ENCODE results near the gene TPM2.
"Not testable (repeated sequence)": the region's sequence is repeated elsewhere in the genome, so short reads cannot be mapped to it uniquely, and the experiment has no call there.

TPM2 gene

GRCh38 chr9:35656348-35656747 is 33.4 kb downstream of the TPM2 start:
- DNase-seq (ENCODE audit: low read depth, low spot score) = no peak

GRCh38 chr9:35653611-35654010 is 36.1 kb downstream of the TPM2 start:
- DNase-seq (ENCODE audit: low read depth, low spot score) = no peak

GRCh38 chr9:35652829-35653209 is 36.9 kb downstream of the TPM2 start:
- no peak for DNase-seq (ENCODE audit: low read depth, low spot score)

- DNase-seq (ENCODE audit: low read depth, low spot score) = no peak
Measured at GRCh38 chr9:35651956-35652828, 37.5 kb downstream of the TPM2 start.

GRCh38 chr9:35650341-35651158 is 39.2 kb downstream of the TPM2 start, which contains the start of gene SIT1:
SIT1 (minus strand) TSS chr9:35650931; CDS start chr9:35650853, 78 bp downstream.
- no peak for DNase-seq (ENCODE audit: low read depth, low spot score)

GRCh38 chr9:35649431-35650340 is 40.0 kb downstream of the TPM2 start:
- DNase-seq (ENCODE audit: low read depth, low spot score) = no peak

GRCh38 chr9:35646533-35647265 is 43.0 kb downstream of the TPM2 start:
- DNase-seq (ENCODE audit: low read depth, low spot score) = peak; percentile 83

- DNase-seq (ENCODE audit: low read depth, low spot score) = no peak
Measured at GRCh38 chr9:35646153-35646532, 43.6 kb downstream of the TPM2 start.

- not testable (repeated sequence) for DNase-seq (ENCODE audit: low read depth, low spot score)
Measured at GRCh38 chr9:35645736-35646135, 44.0 kb downstream of the TPM2 start.

GRCh38 chr9:35643046-35643445 is 46.7 kb downstream of the TPM2 start:
- no peak for DNase-seq (ENCODE audit: low read depth, low spot score)

- not testable (repeated sequence) for DNase-seq (ENCODE audit: low read depth, low spot score)
Measured at GRCh38 chr9:35641478-35641877, 48.2 kb downstream of the TPM2 start.

GRCh38 chr9:35640431-35640830 is 49.3 kb downstream of the TPM2 start:
- not testable (repeated sequence) for DNase-seq (ENCODE audit: low read depth, low spot score)

GRCh38 chr9:35639631-35640030 is 50.1 kb downstream of the TPM2 start:
- no peak for DNase-seq (ENCODE audit: low read depth, low spot score)

- DNase-seq (ENCODE audit: low read depth, low spot score) = not testable (repeated sequence)
Measured at GRCh38 chr9:35639225-35639624, 50.5 kb downstream of the TPM2 start.

GRCh38 chr9:35638751-35639150 is 51.0 kb downstream of the TPM2 start:
- DNase-seq (ENCODE audit: low read depth, low spot score) = not testable (repeated sequence)

- not testable (repeated sequence) for DNase-seq (ENCODE audit: low read depth, low spot score)
Measured at GRCh38 chr9:35637427-35637955, 52.2 kb downstream of the TPM2 start.

- DNase-seq (ENCODE audit: low read depth, low spot score) = not testable (repeated sequence)
Measured at GRCh38 chr9:35636877-35637246, 52.9 kb downstream of the TPM2 start.

GRCh38 chr9:35636135-35636876 is 53.4 kb downstream of the TPM2 start:
- no peak for DNase-seq (ENCODE audit: low read depth, low spot score)

- DNase-seq (ENCODE audit: low read depth, low spot score) = no peak
Measured at GRCh38 chr9:35635730-35636129, 54.0 kb downstream of the TPM2 start.
